CD4-positive, alpha-beta T cell treated with Interleukin-4 for 1 hour (primary cell): Measurements from ENCODE around the gene MYL5.
"Not testable (repeated sequence)": the region's sequence is repeated elsewhere in the genome, so short reads cannot be mapped to it uniquely, and the experiment has no call there.

Source experiments
- DNase-seq, 2 donors: peaks; one replicate each; pipeline ENCODE4 v3.0.0-alpha.2; 2020 to 2022

The MYL5 gene

GRCh38 chr4:657834-658667 lies 16.3 kb upstream of the MYL5 start:
- no peak for DNase-seq

DNA sequence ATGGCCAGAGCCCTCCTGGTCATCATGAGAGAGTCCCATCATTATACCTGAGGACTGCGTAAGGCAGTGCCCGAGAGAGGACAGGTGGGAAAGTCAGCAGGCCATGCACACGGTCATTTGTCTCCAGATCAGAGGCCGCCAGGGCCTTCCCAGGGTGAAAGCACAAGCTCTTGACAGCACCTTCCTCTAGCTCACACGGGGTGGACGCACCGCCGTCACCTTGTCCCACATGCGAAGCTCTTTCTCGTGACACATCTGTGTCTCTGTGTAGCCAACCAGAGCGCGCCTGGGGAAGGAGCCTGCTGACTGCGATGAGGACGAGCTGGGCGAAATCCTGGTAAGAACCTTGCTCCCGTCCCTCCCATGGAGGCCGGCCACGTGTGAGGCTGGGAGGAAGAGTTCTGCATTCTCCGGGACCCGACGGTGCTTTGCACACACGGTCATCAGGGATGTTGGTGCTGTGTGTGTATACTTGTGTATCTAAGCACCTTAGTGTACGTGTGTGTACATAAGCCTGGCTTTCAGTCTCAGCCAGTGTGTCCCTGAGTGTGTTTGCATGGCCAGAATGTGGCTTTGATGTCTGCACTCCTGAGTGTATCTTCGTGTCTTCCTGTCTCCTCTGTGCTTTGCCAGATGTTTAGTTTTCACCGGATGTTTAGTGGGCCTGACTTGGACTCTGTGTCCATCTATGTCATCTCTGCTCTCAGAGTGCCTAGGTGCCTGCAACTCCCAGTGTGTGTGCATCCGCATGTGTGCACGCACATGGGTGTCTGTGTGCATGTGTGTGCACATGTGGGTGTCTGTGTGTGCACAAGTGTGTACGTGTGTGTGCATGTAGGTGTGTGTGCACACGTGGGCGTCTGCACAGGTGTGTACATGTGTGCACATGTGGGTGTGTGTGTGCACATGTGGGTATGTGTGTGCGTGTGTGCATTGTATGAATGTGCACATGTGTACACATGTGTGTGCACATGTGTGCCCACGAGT lies 15.4 kb upstream of the MYL5 start:
- DNase-seq: no peak

DNA sequence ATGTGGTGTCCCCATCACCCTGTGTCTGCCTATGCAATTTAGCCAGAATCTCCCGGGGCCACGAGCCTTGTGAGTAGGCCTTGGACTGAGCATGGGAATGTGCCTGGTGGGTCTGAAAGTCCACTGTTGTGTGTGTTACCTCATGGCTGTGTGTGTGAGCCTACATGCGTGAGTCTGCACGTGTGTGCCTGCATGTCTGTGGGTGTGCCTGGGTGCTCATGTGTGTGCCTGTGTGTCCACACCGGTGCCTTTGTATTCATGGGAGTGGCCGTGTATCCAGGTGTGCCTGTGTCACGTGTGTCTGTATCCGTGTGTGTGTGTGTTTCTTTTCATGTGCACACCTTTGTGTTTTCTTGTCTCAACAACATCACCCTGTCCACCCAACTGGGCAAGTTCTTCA lies 14.5 kb upstream of the MYL5 start:
- DNase-seq: no peak

- DNase-seq: no peak
Observed at GRCh38 chr4:660401-660800, 13.9 kb upstream of the MYL5 start.

GRCh38 chr4:661231-661630 lies 13.1 kb upstream of the MYL5 start:
- DNase-seq: no peak

- DNase-seq: no peak
Observed at GRCh38 chr4:661881-662761, 12.2 kb upstream of the MYL5 start.

DNA sequence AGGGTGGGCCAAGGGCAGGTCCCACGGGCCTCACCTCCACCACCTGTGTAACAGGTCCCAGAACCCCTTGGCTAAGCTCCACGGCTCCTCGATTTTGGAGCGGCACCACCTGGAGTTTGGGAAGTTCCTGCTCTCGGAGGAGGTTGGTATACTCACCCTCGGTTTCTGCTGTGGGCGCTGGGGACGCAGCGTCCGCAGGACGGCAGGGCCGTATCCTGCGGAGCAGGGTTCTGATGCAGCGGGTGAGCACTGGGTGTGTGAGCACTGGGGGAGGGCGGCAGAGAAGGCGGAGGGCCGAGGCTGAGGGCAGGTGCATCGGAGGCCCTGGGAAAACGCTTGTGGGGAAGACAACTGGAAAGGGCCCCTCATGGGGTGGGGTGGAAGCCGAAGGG lies 11.3 kb upstream of the MYL5 start:
- no peak for DNase-seq

DNA sequence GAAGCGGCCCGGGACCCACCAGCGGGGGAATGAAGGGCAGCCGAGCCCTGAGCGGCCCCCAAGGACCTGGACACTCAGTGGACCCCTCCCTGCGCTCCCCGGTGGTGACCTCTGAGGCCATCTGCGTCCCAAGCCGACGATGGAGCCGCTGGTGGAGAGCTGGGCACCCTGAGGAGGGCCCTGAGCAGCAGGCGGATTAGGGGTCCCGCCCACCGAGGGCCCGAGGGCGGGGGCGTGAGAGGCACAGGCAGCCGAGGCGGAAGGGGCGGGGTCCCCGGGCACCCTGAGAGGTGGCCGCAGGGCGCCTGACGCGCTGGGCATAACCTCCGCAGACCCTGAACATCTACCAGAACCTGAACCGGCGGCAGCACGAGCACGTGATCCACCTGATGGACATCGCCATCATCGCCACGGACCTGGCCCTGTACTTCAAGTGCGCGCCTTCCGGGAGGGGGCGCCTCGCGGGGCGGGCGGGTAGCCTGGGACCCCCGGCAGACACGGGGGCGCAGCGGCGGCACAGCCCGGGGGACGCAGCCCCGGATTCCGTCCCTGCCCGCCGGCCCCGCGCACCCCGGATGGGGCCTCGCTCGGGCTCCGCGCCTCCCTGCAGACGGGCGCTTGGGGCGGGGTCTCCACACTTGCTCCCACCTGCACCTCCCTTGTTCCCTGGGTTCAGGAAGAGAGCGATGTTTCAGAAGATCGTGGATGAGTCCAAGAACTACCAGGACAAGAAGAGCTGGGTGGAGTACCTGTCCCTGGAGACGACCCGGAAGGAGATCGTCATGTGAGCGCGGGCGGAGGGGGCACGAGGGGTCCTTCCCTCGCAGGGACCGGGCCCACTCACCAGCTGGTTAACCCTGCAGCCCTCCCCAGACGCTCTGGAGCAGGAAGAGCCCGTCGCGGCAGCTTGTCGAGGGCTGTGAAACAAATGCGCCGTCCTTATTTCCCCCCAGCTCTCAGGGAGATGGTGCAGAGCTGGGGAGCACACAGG lies 10.6 kb upstream of the MYL5 start:
- DNase-seq: peak; percentile 78 to 79

DNA sequence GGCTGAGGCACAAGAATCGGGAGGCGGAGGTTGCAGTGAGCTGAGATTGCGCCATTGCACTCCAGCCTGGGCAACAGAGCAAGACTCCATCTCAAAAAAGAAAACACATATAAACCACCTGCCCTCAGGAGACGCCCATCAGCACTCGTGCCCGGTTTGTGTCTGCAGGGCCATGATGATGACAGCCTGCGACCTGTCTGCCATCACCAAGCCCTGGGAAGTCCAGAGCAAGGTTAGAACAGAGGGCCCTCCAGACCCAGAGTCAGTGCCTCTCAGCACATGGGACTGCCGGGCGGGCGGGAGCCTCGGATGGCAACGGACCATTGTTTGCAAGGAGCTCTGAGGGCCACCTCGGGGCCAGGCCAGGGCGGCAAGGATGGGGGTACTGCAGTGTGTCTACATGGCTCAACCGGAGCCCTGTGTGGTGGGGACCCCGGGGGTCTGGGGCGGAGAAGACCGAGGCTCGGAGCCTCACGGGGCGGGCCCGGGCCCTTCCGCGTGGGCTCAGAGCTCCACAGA lies 9.6 kb upstream of the MYL5 start:
- no peak for DNase-seq

GRCh38 chr4:665381-665750 lies 9.0 kb upstream of the MYL5 start:
- DNase-seq: no peak

GRCh38 chr4:665751-666435 lies 8.4 kb upstream of the MYL5 start:
- no peak for DNase-seq

- no peak for DNase-seq
Observed at GRCh38 chr4:666436-666810, 7.9 kb upstream of the MYL5 start.

DNA sequence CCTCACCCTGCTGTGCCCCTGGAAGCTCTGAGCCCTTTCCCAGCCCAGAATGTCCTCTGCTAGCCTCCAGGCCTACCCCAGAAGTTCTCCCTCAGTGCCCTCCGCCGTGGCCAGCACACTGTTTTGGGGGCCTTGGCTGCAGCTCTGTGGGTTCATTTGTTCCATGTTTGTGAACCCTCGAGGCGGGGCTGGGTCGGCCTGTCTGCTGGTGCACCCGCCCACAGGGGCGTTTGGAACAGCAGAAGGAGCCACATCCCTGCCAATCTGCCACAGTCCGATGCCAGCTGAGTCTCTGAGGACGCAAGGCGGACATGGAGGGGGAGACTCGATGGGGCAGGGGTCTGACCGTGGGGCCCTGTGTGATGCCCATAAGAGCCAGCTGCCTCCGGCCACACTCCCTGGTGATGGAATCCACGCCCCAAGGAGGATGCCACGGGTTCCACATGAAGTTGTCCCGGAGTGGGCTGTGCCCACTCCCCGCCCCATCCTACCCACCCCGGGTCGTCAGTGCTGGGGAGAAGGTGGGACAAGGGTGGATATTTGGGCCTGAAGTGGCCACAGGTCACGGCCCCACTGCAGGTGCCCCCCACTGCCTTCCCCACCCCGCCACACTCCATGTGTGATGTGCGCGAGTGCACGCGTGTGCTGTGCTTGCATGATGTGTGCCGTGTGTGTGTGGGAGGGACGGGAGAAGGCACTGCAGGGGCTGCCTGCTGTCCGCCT lies 7.4 kb upstream of the MYL5 start:
- DNase-seq: no peak

GRCh38 chr4:667545-667925 lies 6.8 kb upstream of the MYL5 start:
- DNase-seq: no peak

- DNase-seq: not testable (repeated sequence)
Observed at GRCh38 chr4:668219-668618, 6.1 kb upstream of the MYL5 start.

GRCh38 chr4:669806-670559 lies 4.4 kb upstream of the MYL5 start:
- DNase-seq: not testable (repeated sequence)

- DNase-seq: no peak
Observed at GRCh38 chr4:671769-672168, 2.6 kb upstream of the MYL5 start.

DNA sequence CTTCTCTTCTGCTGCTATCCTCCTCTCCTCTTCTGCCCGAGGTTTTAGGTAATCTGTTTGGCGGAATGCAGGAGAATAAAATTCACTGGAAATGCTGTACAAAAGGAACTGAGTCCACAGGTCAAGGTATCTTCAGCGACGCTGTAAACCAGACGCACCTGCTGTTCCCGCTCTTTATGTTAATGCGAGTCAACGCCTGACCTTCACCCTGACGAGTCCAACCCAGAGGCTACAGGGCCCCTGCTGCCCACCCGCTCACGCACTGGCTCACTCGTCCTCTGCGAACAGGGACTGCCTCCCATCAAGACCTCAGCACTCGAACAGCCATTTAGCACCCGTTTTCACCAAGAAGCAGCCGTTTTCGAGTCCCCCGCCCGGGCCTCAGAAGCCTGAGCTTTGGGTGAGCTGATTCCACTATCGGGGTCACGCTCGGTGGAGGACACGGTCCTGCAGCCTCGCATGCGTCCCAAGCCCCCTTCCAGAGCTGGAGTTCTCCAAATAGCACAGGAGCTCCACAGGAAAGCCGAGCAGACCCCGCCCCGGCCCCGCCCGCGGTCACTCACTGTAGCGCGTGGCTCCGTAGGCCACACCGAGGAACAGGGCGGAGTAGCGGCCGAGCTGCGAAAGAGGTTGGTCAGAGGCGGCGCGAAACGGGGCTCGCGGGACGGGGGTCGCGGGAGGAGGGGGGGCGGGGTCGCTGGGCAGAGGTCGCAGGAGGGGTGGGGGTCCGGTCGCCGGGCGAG lies 822 bp upstream of the MYL5 start:
- DNase-seq: no peak
